IMR-90 (cell line): Measurements from ENCODE around the gene PAPSS1. TPM values are rescaled to one million over a fixed set of nuclear protein-coding genes. Genes with fewer than 3 reads are reported as not detected.
A peak's percentile ranks its signal among the peaks of the same experiment; 100 is the strongest.

Source experiments
- ATAC-seq: fragments of 200-7000 bp; cut with Tn5 transposase; 2 replicates; pipeline ENCODE4 v1.9.1; 2020; ENCODE audit warnings: low read depth, mild to moderate bottlenecking, moderate library complexity
- BruUV-seq: library from RNA; stranded (reverse); fragments of 400-500 nt; replicated peaks from 2 replicates; lab custom pipeline; 2021; lab: Mats Ljungman, UMichigan
- CTCF ChIA-PET: fragments of 300-600 bp; formaldehyde crosslinking; extraction: SDS; loops from one replicate; lab custom pipeline; 2021; ENCODE audit warnings: antibody characterized with exemption; lab: Yijun Ruan, JAX
- POLR2A ChIA-PET: fragments of 300-600 bp; sonication (Branson Sonifier 250); formaldehyde crosslinking; loops from one replicate; lab custom pipeline; 2022; ENCODE audit warnings: antibody characterized with exemption; ENCODE audit not compliant: unreplicated experiment; lab: Charles Lee
- DNase-seq: peaks from one replicate; pipeline ENCODE4 v3.0.0; 2013
- H2AFZ ChIP-seq: replicated peaks from 2 replicates; pipeline ENCODE3; 2013; ENCODE audit warnings: low read length, mild to moderate bottlenecking; ENCODE audit not compliant: poor library complexity
- H2AK5ac ChIP-seq: 2 replicates; pipeline ENCODE4 v1.6.1; 2013; ENCODE audit warnings: low read depth, low read length, inconsistent platforms
- H2AK9ac ChIP-seq: replicated peaks from 2 replicates; pipeline ENCODE3; 2013; ENCODE audit warnings: mild to moderate bottlenecking, low read depth, low read length, moderate library complexity; ENCODE audit not compliant: poor library complexity
- H2BK120ac ChIP-seq: 2 replicates; pipeline ENCODE4 v1.6.1; 2013; ENCODE audit warnings: low read depth, low read length, inconsistent platforms
- H2BK15ac ChIP-seq: 3 replicates; pipeline ENCODE4 v1.6.1; 2013; ENCODE audit warnings: low read depth, low read length, inconsistent platforms
- H2BK20ac ChIP-seq: 2 replicates; pipeline ENCODE4 v1.6.1; 2013; ENCODE audit warnings: low read depth, mild to moderate bottlenecking, inconsistent platforms, low read length, moderate library complexity
- H2BK5ac ChIP-seq: 2 replicates; pipeline ENCODE4 v1.6.1; 2013; ENCODE audit warnings: mild to moderate bottlenecking, low read depth, low read length, inconsistent platforms; ENCODE audit not compliant: poor library complexity, severe bottlenecking
- H3K14ac ChIP-seq: replicated peaks from 2 replicates; pipeline ENCODE4 v1.6.1; 2013; ENCODE audit warnings: low read depth, low read length, inconsistent platforms
- H3K18ac ChIP-seq: 2 replicates; pipeline ENCODE4 v1.6.1; 2013; ENCODE audit warnings: low read depth, low read length, control low read depth
- H3K23ac ChIP-seq: 2 replicates; pipeline ENCODE4 v1.6.1; 2013; ENCODE audit warnings: low read depth, low read length, inconsistent platforms
- H3K27ac ChIP-seq: 2 replicates; pipeline ENCODE4 v1.5.1; 2013; ENCODE audit warnings: mild to moderate bottlenecking, control low read depth, low read length; ENCODE audit not compliant: insufficient read depth
- H3K27me3 ChIP-seq: 2 replicates; pipeline ENCODE4 v1.6.1; 2013; ENCODE audit warnings: low read length; ENCODE audit not compliant: control insufficient read depth, insufficient read depth
- H3K36me3 ChIP-seq: 2 replicates; pipeline ENCODE4 v1.6.1; 2013; ENCODE audit warnings: low read length, mixed read lengths; ENCODE audit not compliant: control insufficient read depth, insufficient read depth
- H3K4ac ChIP-seq: 2 replicates; pipeline ENCODE4 v1.6.1; 2013; ENCODE audit warnings: low read depth, low read length, inconsistent platforms
- H3K4me1 ChIP-seq: 2 replicates; pipeline ENCODE4 v1.6.1; 2013; ENCODE audit warnings: low read length, mixed read lengths; ENCODE audit not compliant: control insufficient read depth, insufficient read depth
- H3K4me2 ChIP-seq: 2 replicates; pipeline ENCODE4 v1.6.1; 2013; ENCODE audit warnings: low read depth, mild to moderate bottlenecking, control low read depth, low read length, moderate library complexity
- H3K4me3 ChIP-seq: 2 replicates; pipeline ENCODE4 v1.5.1; 2013; ENCODE audit warnings: low read depth, mild to moderate bottlenecking, control low read depth, low read length, moderate library complexity; ENCODE audit not compliant: insufficient read depth
- H3K56ac ChIP-seq: 2 replicates; pipeline ENCODE4 v1.6.1; 2013; ENCODE audit warnings: low read length, inconsistent platforms; ENCODE audit not compliant: insufficient read depth; ENCODE audit errors: extremely low read depth
- H3K79me1 ChIP-seq, 2 experiments: 2 replicates each; pipeline ENCODE4 v1.6.1; 2013; ENCODE audit warnings: low read length in 2 of 2, inconsistent platforms in 1 of 2, low read depth in 1 of 2
- H3K9ac ChIP-seq: 2 replicates; pipeline ENCODE4 v1.6.1; 2013; ENCODE audit warnings: low read depth, low read length, control low read depth
- H3K9me1 ChIP-seq: 2 replicates; pipeline ENCODE4 v1.6.1; 2013; ENCODE audit warnings: low read length, inconsistent platforms; ENCODE audit not compliant: insufficient read depth
- H3K9me3 ChIP-seq: 2 replicates; pipeline ENCODE4 v1.6.1; 2013; ENCODE audit warnings: low read length; ENCODE audit not compliant: control insufficient read depth, insufficient read depth
- H4K20me1 ChIP-seq: 2 replicates; pipeline ENCODE4 v1.6.1; 2013; ENCODE audit warnings: low read length, inconsistent platforms; ENCODE audit not compliant: insufficient read depth
- H4K5ac ChIP-seq: 2 replicates; pipeline ENCODE4 v1.6.1; 2013; ENCODE audit warnings: mild to moderate bottlenecking, low read depth, low read length, control low read depth
- H4K8ac ChIP-seq, 2 experiments: 2 replicates each; pipeline ENCODE4 v1.6.1; 2013; ENCODE audit warnings: low read depth in 2 of 2, low read length in 2 of 2, control low read depth in 1 of 2, inconsistent platforms in 1 of 2
- H4K91ac ChIP-seq: 2 replicates; pipeline ENCODE4 v1.6.1; 2013; ENCODE audit warnings: low read depth, low read length, inconsistent platforms; ENCODE audit not compliant: insufficient read depth
- MXI1 ChIP-seq: IDR thresholded peaks from 2 replicates; pipeline ENCODE4 v1.6.1; 2012; ENCODE audit warnings: low read depth, mild to moderate bottlenecking, low read length, moderate library complexity, borderline replicate concordance
- RCOR1 ChIP-seq: IDR thresholded peaks from 2 replicates; pipeline ENCODE4 v1.6.1; 2012; ENCODE audit warnings: mild to moderate bottlenecking, low read length, improper control_type of control experiment; ENCODE audit not compliant: insufficient replicate concordance
- RFX5 ChIP-seq: IDR thresholded peaks from 2 replicates; pipeline ENCODE4 v1.8.0; 2012; ENCODE audit warnings: low read depth, mild to moderate bottlenecking, low read length, moderate library complexity
- WGBS, 2 experiments: methylation state at CpG; one replicate each; pipeline versions ENCODE4 v1.1.5 to v1.1.7; 2013; ENCODE audit warnings: missing lambda C conversion rate in 2 of 2; ENCODE audit not compliant: insufficient read length in 1 of 2; ENCODE audit errors: extremely low coverage in 2 of 2; 5-methylcytosine and 5-hydroxymethylcytosine counted together
- dilution Hi-C: fragments of 300-500 bp; cut with HindIII; formaldehyde crosslinking; loops from one replicate; pipeline ENCODE4 v1.14.3; 2018; ENCODE audit warnings: low sequenced_read_pairs; ENCODE audit not compliant: unreplicated experiment
- in situ Hi-C: fragments of 300-500 bp; cut with MboI; formaldehyde crosslinking; loops from 3 replicates; pipeline ENCODE4 v1.14.3; 2019; ENCODE audit warnings: low sequenced_read_pairs, inconsistent platforms, mixed read lengths
- intact Hi-C: fragments of 100-400 bp; cut with micrococcal nuclease; formaldehyde crosslinking; loops from 2 replicates; pipeline ENCODE4 v1.10.0; 2022
- polyA plus RNA-seq, 3 experiments: library from polyadenylated mRNA; depleted of rRNA; stranded (reverse); fragments of >200 nt; gene quantifications; 2 replicates each; pipeline ENCODE4 v1.2.3, GENCODE V29; 2012; ENCODE audit warnings: low replicate concordance in 1 of 3
- total RNA-seq: library from RNA; depleted of rRNA; stranded (reverse); fragments of >200 nt; gene quantifications from 2 replicates; pipeline ENCODE4 v1.2.3, GENCODE V29; 2012

PAPSS1 gene
- total and polyA plus RNA-seq, 2 of the 4 experiments (the other 2 are of a cell fraction): 71.8 to 82.8 TPM

DNA sequence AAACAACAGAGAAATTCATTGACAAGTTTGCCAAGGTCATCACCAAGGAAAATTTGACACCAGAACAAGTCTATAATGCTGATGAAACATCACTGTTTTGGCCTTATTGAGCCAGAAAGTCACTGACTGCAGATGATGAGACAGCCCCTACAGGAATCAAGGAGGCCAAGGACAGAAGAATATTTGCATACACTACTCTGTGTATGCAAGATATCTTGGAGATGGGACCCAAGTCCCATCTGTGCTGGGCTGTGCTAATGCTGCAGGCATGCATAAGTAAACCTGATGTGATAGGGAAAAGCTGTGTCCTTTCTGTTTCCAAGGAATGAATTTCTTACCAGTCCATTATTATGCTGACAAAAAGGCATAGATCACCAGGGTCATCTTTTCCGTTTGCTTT is 126.8 kb downstream of the PAPSS1 start:
- H3K79me1 ChIP-seq: no peaks in the 10 kb centered on the region

More for the DNA sequence above, 126.8 kb downstream of the PAPSS1 start:
- TF ChIP-seq RFX5 (no peak), RCOR1 (no peak), MXI1 (no peak)
- Histone ChIP-seq H3K23ac (no peak overlapping the region; the same call in 1 of the 2 replicates), H2BK120ac (peak overlapping the region; percentile 62), H2BK20ac (peak overlapping the region; percentile 8; the same call in 1 of the 2 replicates), H3K4me2 (peak overlapping the region; percentile 22; the same call in 1 of the 2 replicates), H3K18ac (peak overlapping the region; percentile 88; the same call in 1 of the 2 replicates), H3K4ac (peak overlapping the region; percentile 45), H3K9ac (no peak overlapping the region), H4K8ac (no peak overlapping the region), H2AK5ac (no peak overlapping the region), H3K27me3 (no peaks in the 10 kb centered on the region), H2BK5ac (peak overlapping the region; percentile 55), H2AFZ (no peak overlapping the region), H4K5ac (peak overlapping the region; percentile 72; the same call in 1 of the 2 replicates), H3K4me1 (peaks cover 2% of the 10 kb centered on the region), H4K91ac (peak overlapping the region; percentile 5; the same call in 1 of the 2 replicates), H3K4me3 (no peak overlapping the region), H3K9me3 (peaks cover 7% of the 10 kb centered on the region), H3K14ac (no peak overlapping the region), H3K27ac (peak overlapping the region; percentile 66; the same call in 1 of the 2 replicates), H3K9me1 (no peaks in the 10 kb centered on the region; the same call in 1 of the 2 replicates), H2BK15ac (no peak overlapping the region), H4K20me1 (no peaks in the 10 kb centered on the region), H3K36me3 (no peaks in the 10 kb centered on the region), H3K56ac (no peak overlapping the region), H2AK9ac (no peak overlapping the region)
- POLR2A ChIA-PET: no interaction called here
- DNase-seq: no peak
- ATAC-seq: peak; percentile 50
- BruUV-seq: no TSS peak
- CTCF ChIA-PET: no interaction called here
- dilution Hi-C loops (no loop called here), intact Hi-C loops (no loop called here), in situ Hi-C loops (no loop called here)
- no CpG with 5 or more reads among the region's 1 CpG for WGBS, 2 experiments
